Stimulated activated CD4-positive, alpha-beta T cell treated with anti-CD3 and anti-CD28 coated beads, Interleukin-2, amount 100 ng/mL, for 24 hours (primary cell): Measurements from ENCODE around the gene BAIAP2L2.
A peak's percentile ranks its signal among the peaks of the same experiment; 100 is the strongest.
"Not testable (repeated sequence)": the region's sequence is repeated elsewhere in the genome, so short reads cannot be mapped to it uniquely, and the experiment has no call there.

Experiments
- DNase-seq, 2 donors: peaks; one replicate each; pipeline ENCODE4 v3.0.0-alpha.2; 2020

BAIAP2L2 gene

GRCh38 chr22:38066381-38067027, 44.0 kb downstream of the BAIAP2L2 start:
- DNase-seq, result no peak

GRCh38 chr22:38065539-38065938, 44.9 kb downstream of the BAIAP2L2 start:
- DNase-seq, result no peak

GRCh38 chr22:38062791-38063190, 47.7 kb downstream of the BAIAP2L2 start:
- no peak for DNase-seq

GRCh38 chr22:38056969-38057891, 53.3 kb downstream of the BAIAP2L2 start, which contains the start of gene PICK1:
Gene PICK1, plus strand, starts transcription at chr22:38057404. Its CDS starts 406 bp downstream, at chr22:38057810.
- peak; percentile 81 to 85 for DNase-seq

GRCh38 chr22:38051900-38052862, 58.3 kb downstream of the BAIAP2L2 start:
- DNase-seq, result peak; percentile 78 to 80

GRCh38 chr22:38051261-38051660, 59.2 kb downstream of the BAIAP2L2 start:
- DNase-seq, result no peak

- no peak for DNase-seq
These were observed 59.8 kb downstream of the BAIAP2L2 start for GRCh38 chr22:38050720-38051119.

GRCh38 chr22:38049812-38050619, 60.5 kb downstream of the BAIAP2L2 start:
- no peak for DNase-seq

GRCh38 chr22:38046070-38046748, 64.3 kb downstream of the BAIAP2L2 start:
- no peak for DNase-seq

GRCh38 chr22:38043151-38044039, 67.1 kb downstream of the BAIAP2L2 start:
- no peak for DNase-seq

GRCh38 chr22:38042488-38042790, 68.0 kb downstream of the BAIAP2L2 start:
- DNase-seq, result no peak

- DNase-seq, result no peak
These were observed 68.6 kb downstream of the BAIAP2L2 start for GRCh38 chr22:38041760-38042487.

- no peak for DNase-seq
These were observed 69.3 kb downstream of the BAIAP2L2 start for GRCh38 chr22:38040953-38041759.

- no peak for DNase-seq
These were observed 71.3 kb downstream of the BAIAP2L2 start for GRCh38 chr22:38038890-38039812.

- no peak for DNase-seq
These were observed 72.1 kb downstream of the BAIAP2L2 start for GRCh38 chr22:38038426-38038825.

GRCh38 chr22:38037367-38038150, 72.9 kb downstream of the BAIAP2L2 start:
- not testable (repeated sequence) for DNase-seq
